ENCODE measurements around the gene DNAAF9.

The DNAAF9 gene

DNA sequence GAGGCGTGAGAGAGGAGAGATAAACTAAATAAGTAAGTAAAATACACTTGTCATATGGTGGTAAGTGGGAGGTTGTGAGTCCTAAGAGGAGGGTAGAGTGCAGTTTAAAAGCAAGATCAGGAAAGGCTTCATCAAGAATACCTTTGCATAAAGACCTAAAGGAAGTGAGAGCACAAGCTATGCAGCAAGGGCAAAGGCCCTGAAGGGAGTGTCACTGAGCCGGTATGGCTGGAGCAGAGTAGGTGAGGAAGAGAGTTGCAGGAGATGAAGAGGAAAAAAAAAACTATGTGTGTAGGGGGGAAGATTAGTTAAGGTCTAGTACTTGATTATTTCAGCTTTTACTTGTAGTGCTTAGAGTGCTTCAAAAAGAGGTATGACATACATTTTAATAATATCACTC lies 11.0 kb downstream of the DNAAF9 start:
- TF ChIP-seq, protein P1, sequence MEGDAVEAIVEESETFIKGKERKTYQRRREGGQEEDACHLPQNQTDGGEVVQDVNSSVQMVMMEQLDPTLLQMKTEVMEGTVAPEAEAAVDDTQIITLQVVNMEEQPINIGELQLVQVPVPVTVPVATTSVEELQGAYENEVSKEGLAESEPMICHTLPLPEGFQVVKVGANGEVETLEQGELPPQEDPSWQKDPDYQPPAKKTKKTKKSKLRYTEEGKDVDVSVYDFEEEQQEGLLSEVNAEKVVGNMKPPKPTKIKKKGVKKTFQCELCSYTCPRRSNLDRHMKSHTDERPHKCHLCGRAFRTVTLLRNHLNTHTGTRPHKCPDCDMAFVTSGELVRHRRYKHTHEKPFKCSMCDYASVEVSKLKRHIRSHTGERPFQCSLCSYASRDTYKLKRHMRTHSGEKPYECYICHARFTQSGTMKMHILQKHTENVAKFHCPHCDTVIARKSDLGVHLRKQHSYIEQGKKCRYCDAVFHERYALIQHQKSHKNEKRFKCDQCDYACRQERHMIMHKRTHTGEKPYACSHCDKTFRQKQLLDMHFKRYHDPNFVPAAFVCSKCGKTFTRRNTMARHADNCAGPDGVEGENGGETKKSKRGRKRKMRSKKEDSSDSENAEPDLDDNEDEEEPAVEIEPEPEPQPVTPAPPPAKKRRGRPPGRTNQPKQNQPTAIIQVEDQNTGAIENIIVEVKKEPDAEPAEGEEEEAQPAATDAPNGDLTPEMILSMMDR (conservative IDR thresholded peaks at IDR 0.05; ENCODE audit: control insufficient read depth, insufficient read depth, low read depth, low read length) = no peak
- no peak for DNase-seq (ENCODE audit: low read depth)
- no peak overlapping the region for H3K4me3 ChIP-seq (ENCODE audit: control insufficient read depth, low read depth, low read length)

DNA sequence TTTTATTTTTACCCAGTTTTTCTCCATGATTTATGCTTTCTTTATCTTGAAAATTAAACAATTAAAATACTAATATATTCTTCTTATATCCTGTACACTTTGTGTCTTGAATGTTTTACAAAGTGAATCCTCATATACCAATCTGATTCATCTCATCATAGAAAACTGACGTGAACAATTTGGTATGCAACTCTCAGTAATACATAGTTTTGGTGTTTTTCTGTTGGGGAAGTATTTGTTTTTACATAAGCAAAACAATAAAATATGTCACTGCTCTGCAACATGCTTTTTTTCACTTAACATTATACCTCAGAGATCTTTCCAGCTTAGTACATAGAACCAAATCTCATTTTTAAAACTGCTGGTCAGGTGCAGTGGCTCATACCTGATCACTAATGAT lies 14.7 kb downstream of the DNAAF9 start:
- TF ChIP-seq, protein P1 (conservative IDR thresholded peaks at IDR 0.05; ENCODE audit: control insufficient read depth, insufficient read depth, low read depth, low read length) = no peak
- H3K4me3 ChIP-seq (ENCODE audit: control insufficient read depth, low read depth, low read length) = no peak overlapping the region
- no peak for DNase-seq (ENCODE audit: low read depth)

DNA sequence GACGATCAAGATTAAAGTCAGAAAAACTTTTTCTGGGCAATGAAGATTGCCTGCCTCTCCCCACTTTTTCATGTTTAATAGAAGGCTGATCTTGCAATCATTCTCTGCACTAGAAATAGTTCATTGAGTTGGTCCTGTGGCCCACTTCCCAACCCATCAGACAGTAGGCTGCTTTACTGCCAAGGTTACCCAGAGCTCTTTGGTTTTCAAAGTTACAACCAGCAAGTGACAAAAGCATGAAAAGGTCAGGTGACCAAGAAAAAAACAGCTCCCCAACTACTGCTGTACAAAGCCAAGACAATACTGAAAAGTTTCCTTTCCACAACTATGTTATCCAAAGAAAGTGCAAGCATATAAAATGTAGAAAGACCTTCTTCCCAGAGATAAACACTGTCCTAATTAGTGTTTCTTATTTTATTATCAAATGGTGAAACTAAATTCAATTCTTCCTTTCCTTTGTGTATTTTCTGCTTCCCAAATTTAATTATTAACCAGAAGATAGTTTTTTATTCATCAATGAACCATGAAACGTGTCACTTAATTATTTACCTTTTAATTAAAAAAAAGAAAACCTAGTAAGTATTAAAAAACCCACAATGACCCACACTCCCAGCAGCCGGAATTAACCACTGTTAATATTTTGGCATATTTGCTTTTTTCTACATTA lies 16.6 kb downstream of the DNAAF9 start:
- no peak overlapping the region for H3K4me3 ChIP-seq (ENCODE audit: control insufficient read depth, low read depth, low read length)
- DNase-seq (ENCODE audit: low read depth) = no peak
- TF ChIP-seq, protein P1 (conservative IDR thresholded peaks at IDR 0.05; ENCODE audit: control insufficient read depth, insufficient read depth, low read depth, low read length) = no peak

DNA sequence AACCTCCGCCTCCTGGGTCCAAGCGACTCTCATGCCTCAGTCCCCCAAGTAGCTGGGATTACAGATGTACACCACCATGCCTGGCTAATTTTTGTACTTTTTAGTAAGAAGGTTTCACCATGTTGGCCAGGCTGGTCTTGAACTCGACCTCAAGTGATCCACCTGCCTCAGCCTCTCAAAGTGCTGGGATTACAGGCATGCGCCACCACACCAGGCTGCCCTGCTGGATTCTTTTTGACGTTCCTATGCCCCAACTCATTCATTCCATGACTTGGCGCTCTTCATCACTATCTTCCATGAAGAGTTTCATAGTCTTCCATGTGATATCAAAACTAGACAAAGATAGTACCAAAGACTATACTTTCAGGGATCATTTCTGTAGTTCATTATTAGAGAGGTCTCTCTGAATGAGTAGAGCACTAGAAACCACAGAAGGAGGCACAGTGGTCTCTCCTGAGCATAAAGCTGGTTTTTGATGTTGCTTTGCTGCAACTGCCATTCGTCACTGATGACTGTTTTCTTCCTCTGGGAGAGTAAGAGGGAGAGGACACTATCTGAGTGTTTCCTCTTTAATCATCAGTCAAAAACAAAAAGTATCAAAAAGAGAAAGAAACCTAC lies 23.5 kb downstream of the DNAAF9 start:
- H3K4me3 ChIP-seq (ENCODE audit: control insufficient read depth, low read depth, low read length) = no peak overlapping the region
- TF ChIP-seq, protein P1 (conservative IDR thresholded peaks at IDR 0.05; ENCODE audit: control insufficient read depth, insufficient read depth, low read depth, low read length) = no peak
- DNase-seq (ENCODE audit: low read depth) = no peak

DNA sequence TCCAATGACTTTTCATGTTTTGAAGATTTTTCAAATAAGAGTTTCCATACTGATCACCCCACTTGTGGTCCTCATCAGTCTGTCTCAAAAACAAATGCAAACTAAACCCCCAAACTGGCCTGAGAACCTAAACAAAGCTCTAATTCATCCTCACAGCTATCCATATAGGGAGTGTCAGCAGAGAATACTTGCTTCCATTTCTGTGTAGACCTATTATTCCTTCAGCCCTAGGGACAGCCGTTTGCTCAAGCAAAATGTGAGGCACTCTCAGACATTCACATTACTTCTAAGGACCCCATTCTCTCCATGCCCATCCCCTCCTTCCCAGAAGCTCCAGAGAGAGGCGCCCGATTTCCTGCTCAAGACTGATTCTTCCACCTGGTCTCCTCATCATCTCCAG lies 24.6 kb downstream of the DNAAF9 start:
- TF ChIP-seq, protein P1 (conservative IDR thresholded peaks at IDR 0.05; ENCODE audit: control insufficient read depth, insufficient read depth, low read depth, low read length) = no peak
- DNase-seq (ENCODE audit: low read depth) = no peak
- H3K4me3 ChIP-seq (ENCODE audit: control insufficient read depth, low read depth, low read length) = no peak overlapping the region

DNA sequence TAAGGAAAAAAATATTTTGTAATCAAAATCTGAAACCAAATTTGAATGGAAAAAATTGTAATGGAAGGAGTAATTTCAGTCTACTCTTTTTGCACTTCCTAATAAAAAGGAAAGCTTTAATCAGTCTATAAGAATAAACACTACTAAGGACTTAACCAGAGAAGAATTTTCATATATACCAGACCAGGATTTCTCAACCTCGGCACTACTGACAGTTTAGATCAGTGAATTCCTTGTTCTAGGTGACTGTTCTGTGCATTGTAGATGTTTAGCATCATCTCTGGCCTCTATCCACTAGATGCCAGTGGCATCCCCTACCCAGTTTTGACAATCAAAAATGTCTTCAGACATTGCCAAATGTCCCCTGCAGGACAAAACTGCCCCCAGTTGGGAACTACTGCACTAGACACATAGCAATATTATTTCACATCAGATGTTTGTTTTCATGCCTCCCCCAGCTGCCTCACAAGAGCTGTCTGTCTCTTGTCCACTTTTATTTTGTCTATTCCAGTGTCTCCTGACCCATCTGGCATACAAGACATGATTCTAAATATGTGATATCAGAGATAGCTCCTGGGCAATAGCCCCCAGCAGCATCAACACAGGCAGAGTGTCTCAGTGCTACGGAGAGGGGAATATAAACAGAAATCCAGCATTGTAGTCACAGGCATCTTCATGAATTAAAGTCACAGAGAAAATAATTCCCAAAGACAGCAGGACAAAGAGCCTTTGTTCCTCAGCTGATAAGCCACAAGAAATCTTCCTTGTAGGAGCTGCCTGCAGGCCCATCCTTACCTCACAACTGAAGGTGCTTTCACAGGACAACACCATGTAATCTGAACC lies 27.0 kb downstream of the DNAAF9 start:
- TF ChIP-seq, protein P1 (conservative IDR thresholded peaks at IDR 0.05; ENCODE audit: control insufficient read depth, insufficient read depth, low read depth, low read length) = no peak
- no peak for DNase-seq (ENCODE audit: low read depth)
- no peak overlapping the region for H3K4me3 ChIP-seq (ENCODE audit: control insufficient read depth, low read depth, low read length)
